COLO829 (cell line): Measurements from ENCODE around the gene PHACTR3.

ENCODE experiments used
- DNase-seq: peaks from one replicate; pipeline ENCODE4 v3.0.0; 2012; ENCODE audit warnings: low spot score

PHACTR3 gene

GRCh38 chr20:59646487-59646886 lies 42.1 kb downstream of the PHACTR3 start:
- DNase-seq = no peak

- DNase-seq = no peak
Measured at GRCh38 chr20:59647271-59647670, 42.9 kb downstream of the PHACTR3 start.

- DNase-seq = no peak
Measured at GRCh38 chr20:59648466-59649070, 44.2 kb downstream of the PHACTR3 start.

- DNase-seq = no peak
Measured at GRCh38 chr20:59650418-59650817, 46.1 kb downstream of the PHACTR3 start.

GRCh38 chr20:59652381-59652780 lies 48.0 kb downstream of the PHACTR3 start:
- DNase-seq = no peak

- DNase-seq = no peak
Measured at GRCh38 chr20:59656417-59656816, 52.1 kb downstream of the PHACTR3 start.

- DNase-seq = no peak
Measured at GRCh38 chr20:59657459-59658046, 53.2 kb downstream of the PHACTR3 start.

GRCh38 chr20:59660471-59660870 lies 56.1 kb downstream of the PHACTR3 start:
- DNase-seq = no peak

- DNase-seq = no peak
Measured at GRCh38 chr20:59661153-59661552, 56.8 kb downstream of the PHACTR3 start.

- no peak for DNase-seq
Measured at GRCh38 chr20:59661621-59662020, 57.3 kb downstream of the PHACTR3 start.

GRCh38 chr20:59662161-59662560 lies 57.8 kb downstream of the PHACTR3 start:
- DNase-seq = no peak

- DNase-seq = no peak
Measured at GRCh38 chr20:59662856-59663512, 58.6 kb downstream of the PHACTR3 start.

- no peak for DNase-seq
Measured at GRCh38 chr20:59663513-59664060, 59.2 kb downstream of the PHACTR3 start.

GRCh38 chr20:59664421-59664941 lies 60.1 kb downstream of the PHACTR3 start:
- no peak for DNase-seq

- DNase-seq = no peak
Measured at GRCh38 chr20:59665656-59666555, 61.6 kb downstream of the PHACTR3 start.

GRCh38 chr20:59666586-59666985 lies 62.2 kb downstream of the PHACTR3 start:
- DNase-seq = no peak

GRCh38 chr20:59667131-59667530 lies 62.8 kb downstream of the PHACTR3 start:
- no peak for DNase-seq

GRCh38 chr20:59667981-59668515 lies 63.7 kb downstream of the PHACTR3 start:
- DNase-seq = no peak

- no peak for DNase-seq
Measured at GRCh38 chr20:59668926-59669850, 64.8 kb downstream of the PHACTR3 start.

- no peak for DNase-seq
Measured at GRCh38 chr20:59670786-59671492, 66.6 kb downstream of the PHACTR3 start.
